ENCODE results near the gene ATF7IP. TPM values are rescaled to one million over a fixed set of nuclear protein-coding genes. Genes with fewer than 3 reads are reported as not detected.
"Not testable (repeated sequence)": the region's sequence is repeated elsewhere in the genome, so short reads cannot be mapped to it uniquely, and the experiment has no call there.

The ATF7IP gene
- total and polyA plus RNA-seq, 12 donors = 4.0 to 85.8 (median 66.2) TPM

GRCh38 chr12:14395074-14395778 lies 29.7 kb downstream of the ATF7IP start:
- DNase-seq (no peak), ATAC-seq (peak in 6 of 8 donors; percentile 23 to 56 (median 46))
- H3K4me1 ChIP-seq = peaks cover 0 to 89% (median 51%) of the 10 kb centered on the region in 9 donors
- peaks cover 0 to 20% (median 0%) of the 10 kb centered on the region in 9 donors for H3K36me3 ChIP-seq
- TF ChIP-seq CTCF (IDR thresholded peaks at IDR 0.05) = peak in 1 of 9 donors; percentile 21
- WGBS, 2 donors = 28 to 43% methylated on average over 3 of the region's 3 CpGs
- H3K27ac ChIP-seq = peak overlapping the region in 9 of 10 donors; percentile 24 to 80 (median 67)
- H3K27me3 ChIP-seq = no peaks in the 10 kb centered on the region
- intact Hi-C loops (cut with DNase I) = loop anchor here in 1 of 10 donors (2.0 kb wide), 1 partner anchor 28 kb away; no protein-coding TSS in a partner anchor
- H3K4me3 ChIP-seq = peak overlapping the region in 6 of 10 donors; percentile 5 to 37 (median 24)
- H3K9me3 ChIP-seq = peaks cover 0 to 26% (median 16%) of the 10 kb centered on the region in 11 donors

DNA sequence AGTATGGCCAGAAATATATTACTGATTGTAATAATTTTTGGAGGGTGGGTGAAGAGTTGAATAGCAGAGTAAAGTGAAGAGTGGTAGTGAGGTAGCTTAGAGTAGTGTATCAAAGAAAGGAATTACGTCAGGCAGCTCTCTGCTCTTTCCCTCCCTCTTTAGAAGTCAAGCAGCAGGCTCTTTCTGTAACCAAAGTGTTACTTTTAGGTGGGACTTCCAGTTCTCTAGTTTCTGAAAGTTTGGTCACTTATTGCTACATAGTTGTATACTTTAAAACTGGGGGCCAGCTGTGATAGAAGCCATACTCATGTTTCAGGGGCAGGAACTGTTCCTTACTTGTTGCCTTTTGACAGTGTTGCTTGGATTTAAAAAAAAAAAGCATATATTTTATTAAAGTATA lies 30.6 kb downstream of the ATF7IP start:
- 40 to 58% methylated on average over 1 of the region's 1 CpG for WGBS, 2 donors
- Histone ChIP-seq H3K4me1 (peaks cover 0 to 89% (median 42%) of the 10 kb centered on the region in 9 donors), H3K27ac (peak overlapping the region in 8 of 10 donors; percentile 5 to 80 (median 68)), H3K4me3 (no peak overlapping the region), H3K9me3 (peaks cover 0 to 34% (median 23%) of the 10 kb centered on the region in 11 donors), H3K27me3 (no peaks in the 10 kb centered on the region), H3K36me3 (peaks cover 0 to 14% (median 0%) of the 10 kb centered on the region in 9 donors)
- ATAC-seq = peak in 5 of 8 donors; percentile 57 to 79 (median 70)
- intact Hi-C loops (cut with DNase I) = no loop called here
- TF ChIP-seq CTCF (IDR thresholded peaks at IDR 0.05) = no peak
- no peak for DNase-seq

DNA sequence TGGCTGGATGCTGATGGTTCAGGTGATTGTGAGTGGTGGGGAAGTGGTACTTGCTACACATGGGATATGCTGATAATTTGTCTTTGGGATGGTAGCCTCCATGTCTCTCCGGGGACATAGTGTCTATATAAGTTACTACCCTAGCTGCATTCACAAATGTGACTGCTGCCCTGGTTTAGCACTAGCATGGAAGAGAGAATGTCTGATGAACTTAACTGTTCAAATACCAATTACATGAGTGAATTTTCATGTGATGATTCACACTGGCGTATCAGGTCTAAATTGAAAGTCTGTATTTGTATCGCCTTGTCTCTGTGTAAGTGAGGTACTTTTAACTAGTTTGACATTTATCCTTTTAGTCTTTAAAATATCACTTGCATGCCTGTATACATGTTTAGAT lies 34.4 kb downstream of the ATF7IP start:
- TF ChIP-seq CTCF (IDR thresholded peaks at IDR 0.05) = no peak
- H3K36me3 ChIP-seq = peaks cover 0 to 14% (median 0%) of the 10 kb centered on the region in 9 donors
- H3K4me1 ChIP-seq = peaks cover 6 to 81% (median 33%) of the 10 kb centered on the region in 9 donors
- no peaks in the 10 kb centered on the region for H3K27me3 ChIP-seq
- WGBS, 2 donors = 96 to 98% methylated on average over 3 of the region's 3 CpGs
- intact Hi-C loops (cut with DNase I) = no loop called here
- DNase-seq (no peak), ATAC-seq (no peak)
- no peak overlapping the region for H3K4me3 ChIP-seq
- H3K27ac ChIP-seq = peak overlapping the region in 1 of 10 donors; percentile 60
- H3K9me3 ChIP-seq = peaks cover 0 to 40% (median 23%) of the 10 kb centered on the region in 11 donors

GRCh38 chr12:14400599-14400998 lies 35.1 kb downstream of the ATF7IP start:
- 97 to 98% methylated on average over 1 of the region's 1 CpG for WGBS, 2 donors

GRCh38 chr12:14401267-14401666 lies 35.8 kb downstream of the ATF7IP start:
- H3K4me1 ChIP-seq = peaks cover 6 to 77% (median 21%) of the 10 kb centered on the region in 9 donors
- H3K9me3 ChIP-seq = peaks cover 0 to 40% (median 23%) of the 10 kb centered on the region in 11 donors
- H3K27me3 ChIP-seq; intact Hi-C loops (cut with DNase I); DNase-seq; ATAC-seq; H3K4me3 ChIP-seq: not testable (repeated sequence)
- 92 to 96% methylated on average over 6 of the region's 6 CpGs for WGBS, 2 donors
- H3K36me3 ChIP-seq = peaks cover 0 to 14% (median 0%) of the 10 kb centered on the region in 9 donors
- H3K27ac ChIP-seq = peak overlapping the region in 1 of 10 donors; percentile 60

More at GRCh38 chr12:14400599-14400998, 35.1 kb downstream of the ATF7IP start:
- Histone ChIP-seq H3K27ac (peak overlapping the region in 1 of 10 donors; percentile 60), H3K27me3 (no peaks in the 10 kb centered on the region), H3K9me3 (peaks cover 0 to 40% (median 23%) of the 10 kb centered on the region in 11 donors), H3K4me1 (peaks cover 5 to 78% (median 27%) of the 10 kb centered on the region in 9 donors), H3K4me3 (no peak overlapping the region), H3K36me3 (peaks cover 0 to 14% (median 0%) of the 10 kb centered on the region in 9 donors)
- no peak for ATAC-seq
- intact Hi-C loops (cut with DNase I) = no loop called here
- DNase-seq = no peak
- no peak for TF ChIP-seq CTCF (IDR thresholded peaks at IDR 0.05)
